Glutamatergic neuron (in vitro differentiated cells): ENCODE measurements around the gene MRI1. TPM values are rescaled to one million over a fixed set of nuclear protein-coding genes. Genes with fewer than 3 reads are reported as not detected.
"Not testable (repeated sequence)": the region's sequence is repeated elsewhere in the genome, so short reads cannot be mapped to it uniquely, and the experiment has no call there.

ENCODE experiments used
- DNase-seq: peaks from one replicate; pipeline ENCODE4 v3.0.0; 2022
- H3K27ac Mint-ChIP-seq: one replicate; pipeline ENCODE4 v1.8.0; 2020; ENCODE audit warnings: mild to moderate bottlenecking, mixed read lengths, inconsistent platforms; ENCODE audit not compliant: unreplicated experiment
- H3K27me3 Mint-ChIP-seq: one replicate; pipeline ENCODE4 v1.8.0; 2020; ENCODE audit warnings: mild to moderate bottlenecking, moderate library complexity, mixed read lengths, inconsistent platforms; ENCODE audit not compliant: unreplicated experiment
- H3K36me3 Mint-ChIP-seq: one replicate; pipeline ENCODE4 v1.8.0; 2020; ENCODE audit warnings: mild to moderate bottlenecking, mixed read lengths, inconsistent platforms; ENCODE audit not compliant: unreplicated experiment
- H3K4me1 Mint-ChIP-seq: one replicate; pipeline ENCODE4 v1.8.0; 2020; ENCODE audit warnings: mild to moderate bottlenecking, low read depth, mixed read lengths, inconsistent platforms; ENCODE audit not compliant: unreplicated experiment
- H3K4me3 Mint-ChIP-seq: one replicate; pipeline ENCODE4 v1.8.0; 2020; ENCODE audit warnings: mild to moderate bottlenecking, mixed read lengths, inconsistent platforms; ENCODE audit not compliant: unreplicated experiment
- H3K9me3 Mint-ChIP-seq: one replicate; pipeline ENCODE4 v1.8.0; 2020; ENCODE audit warnings: mild to moderate bottlenecking, moderate library complexity, mixed read lengths, inconsistent platforms; ENCODE audit not compliant: unreplicated experiment
- total RNA-seq: library from RNA; stranded (reverse); fragmentation: NEBNext Ultra II Directional; extraction: Animal tissue kit (Norgen Biotek cat#: 25700); gene quantifications from one replicate; pipeline ENCODE4 v1.2.1, GENCODE V29; 2021; ENCODE audit not compliant: unreplicated experiment
- TF ChIP-seq, protein P1 (sequence below): fragments of 200-600 bp; sonication (generic); IDR thresholded peaks from one replicate; pipeline ENCODE4 v1.5.0; 2021; ENCODE audit not compliant: partially characterized antibody, unreplicated experiment

The MRI1 gene
- total RNA-seq, 1 donor from 2014 or later = 21.9 TPM

DNA sequence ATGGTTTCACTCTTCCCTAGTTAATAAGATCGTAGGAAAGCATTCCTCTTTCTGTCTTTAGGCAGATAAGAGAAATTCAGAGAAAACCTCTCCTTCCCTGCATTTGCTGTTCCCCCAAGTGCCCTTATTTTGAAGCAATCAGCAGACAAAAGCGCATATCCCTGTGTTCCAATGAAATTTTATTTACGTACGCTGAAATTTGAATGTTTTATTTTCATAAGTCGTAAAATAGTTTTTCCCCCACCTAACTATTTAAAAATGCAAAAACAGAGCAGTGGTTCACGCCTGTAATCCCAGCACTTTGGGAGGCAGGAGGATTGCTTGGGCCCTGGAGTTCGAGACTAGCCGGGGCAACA is 17.2 kb upstream of the MRI1 start:
- TF ChIP-seq, protein P1, sequence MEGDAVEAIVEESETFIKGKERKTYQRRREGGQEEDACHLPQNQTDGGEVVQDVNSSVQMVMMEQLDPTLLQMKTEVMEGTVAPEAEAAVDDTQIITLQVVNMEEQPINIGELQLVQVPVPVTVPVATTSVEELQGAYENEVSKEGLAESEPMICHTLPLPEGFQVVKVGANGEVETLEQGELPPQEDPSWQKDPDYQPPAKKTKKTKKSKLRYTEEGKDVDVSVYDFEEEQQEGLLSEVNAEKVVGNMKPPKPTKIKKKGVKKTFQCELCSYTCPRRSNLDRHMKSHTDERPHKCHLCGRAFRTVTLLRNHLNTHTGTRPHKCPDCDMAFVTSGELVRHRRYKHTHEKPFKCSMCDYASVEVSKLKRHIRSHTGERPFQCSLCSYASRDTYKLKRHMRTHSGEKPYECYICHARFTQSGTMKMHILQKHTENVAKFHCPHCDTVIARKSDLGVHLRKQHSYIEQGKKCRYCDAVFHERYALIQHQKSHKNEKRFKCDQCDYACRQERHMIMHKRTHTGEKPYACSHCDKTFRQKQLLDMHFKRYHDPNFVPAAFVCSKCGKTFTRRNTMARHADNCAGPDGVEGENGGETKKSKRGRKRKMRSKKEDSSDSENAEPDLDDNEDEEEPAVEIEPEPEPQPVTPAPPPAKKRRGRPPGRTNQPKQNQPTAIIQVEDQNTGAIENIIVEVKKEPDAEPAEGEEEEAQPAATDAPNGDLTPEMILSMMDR = no peak
- H3K27me3 Mint-ChIP-seq = no peaks in the 10 kb centered on the region
- H3K36me3 Mint-ChIP-seq = peaks cover 7% of the 10 kb centered on the region
- peaks cover 2% of the 10 kb centered on the region for H3K9me3 Mint-ChIP-seq
- peak overlapping the region; percentile 76 for H3K4me3 Mint-ChIP-seq
- H3K27ac Mint-ChIP-seq = no peak overlapping the region
- peaks cover 3% of the 10 kb centered on the region for H3K4me1 Mint-ChIP-seq
- no peak for DNase-seq

DNA sequence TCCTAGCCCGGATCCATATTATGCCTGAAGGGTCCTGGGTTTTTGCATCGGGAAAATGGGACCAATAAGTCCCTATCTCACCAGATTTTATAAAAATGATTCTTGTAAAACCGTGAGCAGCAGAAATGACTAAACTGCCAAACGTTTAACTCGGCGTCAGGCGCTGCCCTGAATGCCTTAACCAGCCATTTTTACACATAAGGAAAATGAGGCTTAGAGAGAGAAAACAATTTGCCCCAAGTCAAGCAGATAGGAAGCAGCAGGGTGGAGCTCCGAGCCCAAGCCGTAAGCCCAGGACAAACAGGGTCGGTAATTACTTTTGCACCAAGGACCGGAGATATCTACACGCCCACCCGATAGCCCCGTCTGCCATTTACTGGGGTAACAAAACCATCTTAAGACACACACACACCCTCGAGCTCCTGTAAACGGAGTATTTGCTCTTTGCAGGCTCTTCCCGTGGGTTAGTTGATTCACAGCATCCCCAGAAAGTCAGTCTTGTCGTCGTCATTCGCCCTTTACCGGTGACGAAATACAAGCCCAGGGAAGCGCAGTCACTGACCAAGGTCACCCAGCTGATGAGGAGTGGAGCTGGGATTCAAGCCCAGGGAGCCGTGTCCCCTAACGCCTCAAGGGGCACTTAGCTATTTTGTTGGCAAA is 16.0 kb upstream of the MRI1 start:
- H3K4me3 Mint-ChIP-seq = peak overlapping the region; percentile 94
- TF ChIP-seq, protein P1 = no peak
- no peak for DNase-seq
- no peaks in the 10 kb centered on the region for H3K27me3 Mint-ChIP-seq
- peak overlapping the region; percentile 69 for H3K27ac Mint-ChIP-seq
- H3K9me3 Mint-ChIP-seq = peaks cover 2% of the 10 kb centered on the region
- peaks cover 3% of the 10 kb centered on the region for H3K4me1 Mint-ChIP-seq
- H3K36me3 Mint-ChIP-seq = no peaks in the 10 kb centered on the region

DNA sequence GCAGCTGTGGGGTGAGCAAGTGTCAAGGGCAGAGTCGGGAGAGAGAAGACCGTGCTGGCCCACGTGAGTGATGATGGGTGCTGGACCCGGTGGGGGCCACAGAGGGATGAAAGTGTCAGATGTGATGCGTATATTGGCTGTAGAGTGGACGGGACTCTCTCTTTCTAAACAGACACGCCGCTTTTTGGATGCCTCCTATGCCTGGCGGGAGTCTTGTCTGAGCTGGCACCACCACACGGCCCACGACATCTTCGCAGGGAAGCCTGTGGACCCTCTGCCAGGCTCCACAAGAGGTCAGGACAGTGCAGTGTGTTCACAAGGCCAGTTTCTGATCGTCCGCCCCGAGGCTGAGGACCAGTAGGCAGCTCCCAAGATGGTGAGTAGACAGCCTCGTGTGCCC is 12.9 kb upstream of the MRI1 start:
- Mint-ChIP-seq H3K27ac (no peak overlapping the region), H3K4me3 (no peak overlapping the region), H3K9me3 (peaks cover 2% of the 10 kb centered on the region), H3K27me3 (no peaks in the 10 kb centered on the region), H3K4me1 (peaks cover 3% of the 10 kb centered on the region), H3K36me3 (peaks cover 4% of the 10 kb centered on the region)
- TF ChIP-seq, protein P1 = no peak
- no peak for DNase-seq

DNA sequence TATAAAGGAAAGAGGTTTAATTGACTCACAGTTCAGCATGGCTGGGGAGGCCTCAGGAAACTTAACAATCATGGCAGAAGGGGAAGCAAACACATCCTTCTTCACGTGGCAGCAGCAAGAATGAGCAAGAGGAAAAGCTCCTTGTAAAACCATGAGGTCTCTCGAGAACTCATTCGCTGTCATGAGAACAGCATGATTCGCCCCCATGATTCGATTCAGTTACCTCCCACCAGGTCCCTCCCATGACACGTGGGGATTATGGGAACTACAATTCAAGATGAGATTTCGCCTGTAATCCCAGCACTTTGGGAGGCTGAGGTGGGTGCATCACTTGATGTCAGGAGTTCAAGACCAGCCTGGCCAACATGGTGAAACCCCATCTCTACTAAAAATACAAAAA is 10.7 kb upstream of the MRI1 start:
- not testable (repeated sequence) for DNase-seq, H3K36me3 Mint-ChIP-seq, H3K4me1 Mint-ChIP-seq, H3K27ac Mint-ChIP-seq, H3K27me3 Mint-ChIP-seq, H3K9me3 Mint-ChIP-seq, H3K4me3 Mint-ChIP-seq

DNA sequence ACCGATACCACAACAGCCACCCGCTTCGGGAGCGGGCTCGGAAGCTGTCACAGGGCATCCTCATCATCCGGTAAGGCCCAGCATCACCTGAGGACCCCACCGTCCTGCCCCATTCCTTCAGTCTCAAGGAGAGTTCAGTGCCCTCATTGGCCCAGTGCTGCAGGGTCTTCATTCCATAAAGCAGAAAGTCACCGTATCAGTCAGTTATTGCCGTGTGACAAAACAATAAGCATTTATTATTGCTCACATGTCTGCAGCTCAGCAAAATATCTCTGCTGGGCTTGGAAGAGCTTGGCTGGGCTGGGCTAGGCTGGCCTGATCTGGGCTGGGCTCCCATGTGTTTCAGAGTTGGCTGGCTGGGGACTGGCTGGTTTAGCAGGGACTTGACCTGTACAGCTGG is 8.1 kb upstream of the MRI1 start:
- DNase-seq = no peak
- Mint-ChIP-seq H3K4me1 (no peaks in the 10 kb centered on the region), H3K9me3 (peaks cover 2% of the 10 kb centered on the region), H3K4me3 (no peak overlapping the region), H3K36me3 (peaks cover 9% of the 10 kb centered on the region), H3K27me3 (peaks cover 1% of the 10 kb centered on the region), H3K27ac (no peak overlapping the region)
- TF ChIP-seq, protein P1 = no peak
